GM18870 (cell line): ENCODE results near the gene RNF40.
"Not testable (repeated sequence)": the region's sequence is repeated elsewhere in the genome, so short reads cannot be mapped to it uniquely, and the experiment has no call there.

Experiments used
- ATAC-seq: cut with Tn5 transposase; IDR thresholded peaks from one replicate; pipeline ENCODE4 v1.9.1; 2021; ENCODE audit warnings: moderate library complexity; ENCODE audit not compliant: unreplicated experiment

The RNF40 gene

DNA sequence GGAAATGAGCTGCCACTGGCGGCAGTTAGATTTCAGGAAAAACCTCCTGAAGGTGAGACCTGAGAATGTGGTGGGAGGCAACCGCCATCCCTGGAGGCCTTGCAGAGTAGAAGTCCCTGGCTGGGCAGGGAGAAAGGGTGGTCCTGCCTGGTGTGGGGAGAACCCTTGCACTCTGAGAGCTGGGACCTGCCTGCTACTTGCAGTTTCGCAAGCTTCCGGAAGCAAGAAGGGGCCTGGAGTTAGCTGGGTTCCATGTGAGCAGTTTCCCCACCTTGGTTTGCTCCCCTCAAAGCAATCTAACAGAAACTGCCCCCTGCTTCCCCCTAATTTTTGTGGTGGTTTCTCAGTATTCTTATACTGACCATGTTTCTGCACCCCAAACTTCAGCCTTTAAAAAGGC lies 18.4 kb downstream of the RNF40 start:
- ATAC-seq, result no peak

DNA sequence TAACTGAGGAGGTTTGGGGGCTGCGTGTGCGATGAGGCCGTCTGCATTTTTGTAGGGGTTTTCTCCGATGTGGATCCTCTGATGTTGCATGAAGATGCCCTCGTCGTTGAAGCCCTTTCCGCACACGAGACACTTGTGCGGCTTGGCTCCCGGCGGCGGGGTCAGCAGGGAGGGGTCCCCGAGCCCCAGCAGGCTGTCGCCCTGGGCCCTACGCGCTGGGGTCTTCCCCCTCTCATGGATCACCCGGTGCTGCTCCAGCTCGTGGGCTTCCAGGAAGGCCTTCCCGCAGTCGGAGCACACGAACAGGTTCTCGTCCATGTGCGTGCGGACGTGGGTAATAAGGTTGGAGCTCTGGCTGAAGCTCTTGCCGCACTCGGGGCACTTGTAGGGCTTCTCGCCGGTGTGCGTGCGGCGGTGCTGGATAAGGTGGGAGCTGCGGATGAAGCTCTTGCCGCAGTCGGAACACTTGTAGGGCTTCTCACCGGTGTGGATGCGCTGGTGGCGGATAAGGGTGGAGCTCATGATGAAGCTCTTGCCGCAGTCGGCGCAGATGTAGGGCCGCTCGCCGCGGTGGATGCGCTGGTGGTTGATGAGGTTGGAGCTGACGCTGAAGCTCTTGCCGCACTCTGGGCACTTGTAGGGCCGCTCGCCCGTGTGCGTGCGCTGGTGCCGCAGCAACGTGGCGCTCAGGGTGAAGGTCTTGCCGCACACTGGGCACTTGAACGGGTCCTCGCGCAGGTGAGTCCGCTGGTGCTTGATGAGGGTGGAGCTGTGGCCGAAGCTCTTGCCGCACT lies 20.6 kb downstream of the RNF40 start:
- no peak for ATAC-seq

DNA sequence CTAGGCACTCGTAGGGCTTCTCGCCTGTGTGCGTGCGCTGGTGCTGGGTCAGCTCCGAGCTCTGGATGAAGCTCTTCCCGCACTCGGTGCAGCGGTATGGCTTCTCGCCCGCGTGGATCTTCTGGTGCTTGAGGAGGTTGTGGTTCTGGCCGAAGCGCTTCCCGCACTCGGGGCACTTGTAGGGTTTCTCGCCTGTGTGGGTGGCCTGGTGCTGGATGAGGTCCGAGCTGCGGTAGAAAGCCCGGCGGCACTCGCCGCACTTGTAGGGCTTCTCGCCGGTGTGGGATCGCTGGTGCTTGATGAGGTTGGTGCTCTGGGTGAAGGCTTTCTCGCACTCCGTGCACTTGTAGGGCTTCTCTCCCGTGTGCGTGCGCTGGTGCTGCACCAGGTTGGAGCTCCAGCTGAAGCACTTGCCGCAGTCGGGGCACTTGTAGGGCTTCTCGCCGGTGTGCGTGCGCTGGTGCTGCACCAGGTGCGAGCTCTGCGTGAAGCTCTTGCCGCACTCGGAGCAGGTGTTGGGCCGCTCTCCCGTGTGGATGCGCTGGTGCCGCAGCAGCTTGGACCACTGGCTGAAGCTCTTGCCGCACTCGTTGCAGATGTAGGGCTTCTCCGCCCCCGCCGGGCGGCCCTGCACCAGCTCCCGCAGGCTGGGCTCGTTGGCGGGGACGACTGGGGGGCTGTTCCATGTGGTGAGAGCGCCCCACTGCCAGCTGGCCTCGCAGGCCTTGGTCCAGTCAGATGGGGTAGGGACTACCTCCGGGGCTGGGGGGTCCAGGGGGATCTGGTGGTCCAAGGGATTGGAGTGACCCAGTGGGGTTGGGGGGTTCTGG lies 21.4 kb downstream of the RNF40 start:
- no peak for ATAC-seq

DNA sequence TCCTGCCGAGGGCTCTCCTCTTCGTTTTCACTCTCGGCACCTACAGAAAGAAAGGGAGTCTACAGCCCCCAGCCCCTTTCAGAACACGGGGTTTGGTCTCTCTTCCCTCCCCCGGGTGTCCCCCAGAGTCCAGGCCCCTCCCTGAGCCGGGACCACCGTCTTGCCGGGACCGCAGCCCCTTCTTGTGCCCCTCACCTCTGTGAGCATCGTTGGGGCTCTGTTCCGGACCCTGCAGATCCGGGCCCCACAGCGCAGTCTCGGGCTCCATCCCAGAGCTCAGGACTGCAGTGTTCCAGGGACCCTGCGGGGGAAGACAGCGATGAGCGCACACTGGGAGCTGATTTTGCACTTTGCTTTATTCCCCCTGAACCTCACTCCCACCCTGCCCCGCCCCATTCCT lies 22.1 kb downstream of the RNF40 start:
- no peak for ATAC-seq

- ATAC-seq, result no peak
Observed at GRCh38 chr16:30785126-30786106, 23.3 kb downstream of the RNF40 start.

DNA sequence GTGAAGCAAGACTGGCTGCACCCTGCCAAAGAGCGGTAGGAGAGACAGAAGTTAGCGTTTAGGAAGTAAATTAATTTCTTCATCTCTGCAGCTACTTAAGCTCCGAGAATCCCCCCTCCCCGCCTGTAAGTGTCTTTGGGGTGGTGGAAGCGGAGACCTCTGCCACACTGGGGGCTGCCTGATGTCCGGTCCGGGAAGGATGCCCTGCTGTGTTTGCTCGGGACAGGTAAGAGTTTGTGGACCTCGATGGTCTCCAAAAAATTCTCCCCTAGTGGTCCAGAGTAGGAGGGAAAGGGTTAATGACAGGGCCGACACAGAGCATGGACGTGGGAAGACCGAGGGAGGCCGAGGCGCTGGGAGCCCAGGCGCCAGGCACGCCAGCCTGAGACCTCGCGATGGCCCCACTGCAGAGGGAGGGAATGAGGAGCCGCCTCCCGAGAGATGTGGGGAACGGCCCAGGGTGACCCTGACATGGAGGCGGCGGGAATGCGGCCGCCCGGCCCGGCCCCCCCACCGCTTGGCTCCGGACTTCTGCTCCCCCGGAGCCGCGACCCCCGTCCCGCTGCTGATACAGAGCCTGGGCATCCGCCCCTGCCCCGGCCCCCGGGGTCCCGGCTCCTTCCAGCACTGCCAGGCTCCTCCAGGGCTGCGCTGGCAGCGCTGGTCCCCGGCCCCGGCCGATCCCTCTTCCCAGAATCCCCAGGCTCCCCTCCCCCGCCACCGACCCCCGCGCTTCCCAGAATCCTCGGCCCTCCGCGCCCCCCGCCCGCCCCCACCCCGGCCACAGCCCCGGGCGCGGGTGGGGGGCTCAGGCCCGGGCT lies 24.2 kb downstream of the RNF40 start:
- no peak for ATAC-seq

DNA sequence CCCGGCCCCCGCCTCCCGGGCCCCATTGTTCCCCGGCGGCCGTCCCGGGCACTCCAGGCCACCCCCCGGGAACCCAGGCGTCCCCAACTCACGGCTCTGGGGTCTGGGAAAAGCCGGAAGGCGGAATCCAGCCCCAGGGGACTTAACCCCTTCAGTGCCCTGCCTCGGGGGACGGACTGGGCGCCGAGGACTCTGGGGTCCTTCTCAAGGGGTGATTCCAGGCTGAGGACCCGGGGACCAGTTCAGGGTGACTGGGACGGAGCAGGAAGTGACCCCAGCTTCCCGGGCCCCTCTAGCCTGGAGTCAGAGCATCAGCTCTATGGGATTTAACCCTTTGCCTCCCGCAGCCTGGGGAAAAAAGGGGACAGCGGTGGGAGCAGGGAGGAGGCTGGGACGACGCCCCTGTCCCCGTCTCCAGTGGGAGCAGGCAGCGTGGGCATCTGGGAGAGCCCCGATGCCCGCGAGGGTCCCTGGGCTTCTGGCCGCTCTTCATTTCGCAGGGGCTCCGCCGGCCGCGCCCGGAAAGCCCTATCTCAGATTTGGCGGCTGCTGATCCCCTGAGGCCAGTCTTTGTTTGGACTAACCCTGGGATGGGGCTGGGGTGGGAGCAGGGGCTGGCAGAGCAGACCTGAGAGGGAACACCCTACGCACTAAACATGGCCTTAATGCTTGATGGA lies 25.0 kb downstream of the RNF40 start, which contains the start of gene ZNF629:
TSS of gene ZNF629 (minus strand) at position 270 of the 677 bp plus-strand sequence. CDS start 2,723 bp downstream, outside the sequence.
- ATAC-seq, result no peak

- ATAC-seq, result no peak
Observed at GRCh38 chr16:30787613-30788378, 25.7 kb downstream of the RNF40 start.

GRCh38 chr16:30793508-30794069 lies 31.5 kb downstream of the RNF40 start:
- no peak for ATAC-seq

DNA sequence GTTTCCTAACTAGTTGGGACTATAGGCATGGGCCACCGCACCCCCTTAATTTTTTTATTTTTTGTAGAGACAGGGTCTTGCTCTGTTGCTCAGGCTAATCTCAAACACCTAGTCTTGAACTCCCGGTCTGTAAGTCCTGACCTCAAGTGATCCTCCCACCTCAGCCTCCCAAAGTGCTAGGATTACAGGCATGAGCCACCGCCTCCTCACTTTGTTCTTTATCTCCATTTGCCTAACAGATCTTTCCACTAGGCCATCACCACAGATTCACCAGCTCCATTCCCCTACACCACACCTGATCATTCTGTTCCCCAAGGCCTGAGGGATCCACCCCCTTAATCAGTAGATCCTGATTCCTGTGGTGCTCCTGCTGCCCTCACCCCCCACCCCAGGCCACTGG lies 32.5 kb downstream of the RNF40 start:
- no peak for ATAC-seq

GRCh38 chr16:30797670-30798309 lies 35.7 kb downstream of the RNF40 start:
- no peak for ATAC-seq

DNA sequence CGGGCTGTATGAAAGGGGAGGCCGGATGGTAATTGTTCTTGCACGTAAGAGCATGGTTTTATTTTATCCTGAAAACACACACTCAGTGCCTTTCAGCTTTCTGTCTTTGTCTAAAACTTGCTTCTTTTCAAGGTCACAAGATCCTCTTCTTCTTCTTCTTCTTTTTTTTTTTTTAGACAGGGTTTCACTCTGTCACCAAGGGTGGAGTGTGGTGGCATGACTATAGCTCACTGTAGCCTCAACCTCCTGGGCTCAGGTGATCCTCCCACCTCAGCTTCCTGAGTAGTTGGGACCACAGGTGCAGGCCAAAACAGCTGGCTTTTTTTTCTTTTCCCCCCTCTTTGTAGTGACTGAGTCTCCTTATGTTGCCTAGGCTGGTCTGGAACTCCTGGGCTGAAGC lies 40.8 kb downstream of the RNF40 start:
- ATAC-seq, result no peak

GRCh38 chr16:30805056-30805369 lies 42.9 kb downstream of the RNF40 start:
- ATAC-seq, result no peak

DNA sequence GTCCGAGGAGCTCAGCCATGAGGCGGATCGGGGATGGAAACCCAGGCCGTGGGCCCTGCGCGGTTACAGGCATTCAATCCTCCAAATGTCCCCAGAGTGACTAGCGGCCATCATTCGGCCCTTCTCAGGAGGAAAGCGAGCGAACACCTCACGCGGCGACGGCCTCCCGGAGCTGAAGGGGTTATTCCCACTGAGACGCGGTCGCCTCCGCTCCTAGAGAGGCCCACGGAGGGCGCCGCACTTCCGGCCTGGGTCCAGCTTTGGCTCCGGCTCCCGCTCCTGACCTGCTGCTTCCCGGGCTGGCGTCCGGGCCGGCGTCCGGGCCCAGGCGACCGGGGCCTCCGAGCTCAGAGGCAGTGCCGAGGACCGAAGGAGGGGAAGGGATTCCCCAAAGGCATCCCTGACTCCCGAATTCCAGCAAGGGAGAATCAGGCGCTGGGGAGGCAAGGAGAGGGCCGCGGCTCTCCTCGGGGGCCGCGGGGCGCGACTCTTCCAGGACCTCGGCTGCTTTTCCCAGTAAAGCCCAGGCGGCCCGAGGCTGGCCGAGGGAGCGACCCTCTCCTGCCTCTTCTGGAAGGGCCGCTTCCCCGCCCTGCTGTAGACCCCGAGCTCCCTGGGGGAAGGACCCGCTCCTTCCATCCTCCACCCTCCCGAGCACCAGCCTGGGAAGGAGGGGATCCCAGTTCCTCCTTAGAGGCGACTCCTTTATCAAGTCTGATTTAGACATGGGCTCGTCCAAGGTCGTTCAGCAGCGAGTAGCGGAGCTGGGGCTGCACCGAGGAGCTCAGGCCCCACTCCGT lies 43.4 kb downstream of the RNF40 start:
- ATAC-seq, result no peak

DNA sequence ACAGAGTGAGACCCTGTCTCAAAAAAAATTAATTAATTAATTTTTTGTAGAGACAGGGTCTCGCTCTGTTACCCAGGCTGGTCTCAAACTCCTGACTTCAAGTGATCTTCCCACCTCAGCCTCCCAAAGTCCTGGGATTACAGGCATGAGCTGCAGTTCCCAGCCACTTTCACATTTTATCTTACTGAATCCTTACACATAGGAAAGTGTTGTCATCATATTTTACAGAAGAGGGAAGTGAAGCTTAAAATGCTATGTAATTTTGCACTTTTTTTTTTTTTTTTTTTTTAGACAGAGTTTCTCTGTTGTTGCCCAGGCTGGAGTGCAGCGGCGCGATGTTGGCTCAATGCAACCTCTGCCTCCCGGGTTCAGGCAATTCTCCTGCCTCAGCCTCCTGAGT lies 46.0 kb downstream of the RNF40 start:
- ATAC-seq, result no peak

DNA sequence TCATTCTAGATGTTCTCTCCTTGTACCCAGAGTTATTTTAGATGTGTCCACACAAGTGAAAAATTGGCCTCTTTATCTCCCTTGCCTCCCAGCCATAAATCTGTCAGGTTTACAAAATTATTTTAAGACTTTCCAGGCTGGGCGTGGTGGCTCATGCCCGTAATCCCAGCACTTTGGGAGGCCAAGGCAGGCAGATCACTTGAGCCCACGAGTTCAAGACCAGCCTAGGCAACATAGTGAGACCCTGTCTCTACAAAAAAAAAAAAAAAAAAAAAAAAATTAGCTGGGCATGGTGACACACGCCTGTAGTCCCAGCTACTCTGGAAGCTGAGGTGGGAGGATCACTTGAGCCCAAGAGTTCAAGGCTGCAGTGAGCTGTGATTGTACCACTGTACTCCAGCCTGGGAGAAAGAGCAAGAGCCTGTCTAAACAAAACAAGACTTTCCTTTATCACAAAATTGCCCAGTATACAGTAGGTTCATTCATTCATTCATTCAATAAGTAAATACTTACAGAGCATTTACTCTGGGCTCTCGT lies 46.8 kb downstream of the RNF40 start:
- not testable (repeated sequence) for ATAC-seq

DNA sequence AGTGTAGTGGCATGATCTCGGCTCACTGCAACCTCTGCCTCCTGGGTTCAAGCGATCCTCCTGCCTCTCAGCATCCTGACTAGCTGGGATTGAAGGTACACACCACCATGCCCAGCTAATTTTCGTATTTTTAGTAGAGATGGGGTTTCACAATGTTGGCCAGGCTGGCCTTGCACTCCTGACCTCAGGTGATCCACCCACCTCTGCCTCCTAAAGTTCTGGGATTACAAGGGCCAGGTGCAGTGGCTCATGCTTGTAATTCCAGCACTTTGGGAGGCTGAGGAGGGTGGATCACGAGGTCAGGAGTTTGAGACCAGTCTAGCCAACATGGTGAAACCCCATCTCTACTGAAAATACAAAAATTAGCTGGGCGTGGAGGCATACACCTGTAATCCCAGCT lies 47.6 kb downstream of the RNF40 start:
- not testable (repeated sequence) for ATAC-seq
